SU-DHL-6 (cell line): ENCODE measurements around the gene SCD5.

Experiments used
- H2AFZ ChIP-seq: fragments of 200-600 bp; sonication (generic); 2 replicates; pipeline ENCODE4 v1.6.1; 2014; ENCODE audit warnings: low read depth, mild to moderate bottlenecking, moderate library complexity, mixed read lengths, antibody characterized with exemption, low read length; ENCODE audit not compliant: severe bottlenecking
- H3F3A ChIP-seq: fragments of 200-600 bp; shearing (Covaris generic); 2 replicates; pipeline ENCODE4 v1.6.0; 2016; ENCODE audit warnings: antibody characterized with exemption, mild to moderate bottlenecking; ENCODE audit not compliant: insufficient read depth
- H3K27ac ChIP-seq: fragments of 200-600 bp; sonication (generic); 2 replicates; pipeline ENCODE4 v1.5.1; 2016; ENCODE audit warnings: low read depth, mild to moderate bottlenecking, low read length, moderate library complexity, mixed read lengths
- H3K27me3 ChIP-seq: fragments of 200-600 bp; sonication (generic), shearing (Covaris generic); 2 replicates; pipeline ENCODE4 v1.6.0; 2014; ENCODE audit warnings: mild to moderate bottlenecking, low read length
- H3K36me3 ChIP-seq: fragments of 200-600 bp; sonication (generic); 2 replicates; pipeline ENCODE4 v1.6.1; 2014; ENCODE audit warnings: mild to moderate bottlenecking, low read length, mixed read lengths
- H3K4me2 ChIP-seq: fragments of 300-600, 200-600 bp; shearing (Covaris generic), sonication (generic); 2 replicates; pipeline ENCODE4 v1.6.0; 2014; ENCODE audit warnings: low read length, low read depth, mild to moderate bottlenecking; ENCODE audit not compliant: poor library complexity, severe bottlenecking
- H3K4me3 ChIP-seq: fragments of 200-600 bp; sonication (generic); 2 replicates; pipeline ENCODE4 v1.5.1; 2014; ENCODE audit warnings: antibody characterized with exemption, low read length, mild to moderate bottlenecking, mixed read lengths; ENCODE audit not compliant: insufficient read depth, poor library complexity, severe bottlenecking
- H3K79me2 ChIP-seq: fragments of 200-600 bp; sonication (generic); 2 replicates; pipeline ENCODE4 v1.6.1; 2014; ENCODE audit warnings: mild to moderate bottlenecking, low read length, moderate library complexity; ENCODE audit not compliant: insufficient read depth
- H3K9ac ChIP-seq: fragments of 200-600 bp; sonication (generic); 2 replicates; pipeline ENCODE4 v1.7.0; 2014; ENCODE audit warnings: mild to moderate bottlenecking, low read length
- H3K9me2 ChIP-seq: fragments of 200-600 bp; sonication (generic); replicated peaks from 2 replicates; pipeline ENCODE4 v1.6.1; 2014; ENCODE audit warnings: low read length; ENCODE audit not compliant: insufficient read depth
- H3K9me3 ChIP-seq: fragments of 200-600 bp; sonication (generic); 2 replicates; pipeline ENCODE4 v1.6.1; 2014; ENCODE audit warnings: low read length, mixed read lengths; ENCODE audit not compliant: insufficient read depth
- H4K20me1 ChIP-seq: fragments of 200-600 bp; sonication (generic); 2 replicates; pipeline ENCODE4 v1.6.1; 2014; ENCODE audit warnings: low read depth, mild to moderate bottlenecking, antibody characterized with exemption, low read length, moderate library complexity, mixed read lengths
- CTCF ChIP-seq: fragments of 200-600 bp; sonication (generic); IDR thresholded peaks from one replicate; pipeline ENCODE4 v1.5.1; 2017; ENCODE audit warnings: antibody characterized with exemption, mild to moderate bottlenecking, low read length, moderate library complexity; ENCODE audit not compliant: insufficient read depth, poor library complexity, severe bottlenecking
- EZH2phosphoT487 ChIP-seq: fragments of 200-600 bp; sonication (generic), shearing (Covaris generic); conservative IDR thresholded peaks from 2 replicates; pipeline ENCODE4 v1.6.1; 2018; ENCODE audit warnings: mild to moderate bottlenecking, antibody characterized with exemption, low read length, moderate library complexity, mixed read lengths

Gene SCD5

GRCh38 chr4:82587826-82588540 is 210.6 kb downstream of the SCD5 start:
- Histone ChIP-seq H3K27ac (no peak overlapping the region), H3K27me3 (no peaks in the 10 kb centered on the region), H2AFZ (no peak overlapping the region), H3F3A (no peaks in the 10 kb centered on the region), H3K9ac (no peak overlapping the region), H3K9me2 (no peaks in the 10 kb centered on the region), H3K4me2 (no peak overlapping the region), H3K9me3 (no peaks in the 10 kb centered on the region), H3K36me3 (no peaks in the 10 kb centered on the region), H3K4me3 (no peak overlapping the region), H4K20me1 (no peaks in the 10 kb centered on the region), H3K79me2 (no peaks in the 10 kb centered on the region)
- no peak for TF ChIP-seq CTCF
- TF ChIP-seq EZH2phosphoT487 = no peak

GRCh38 chr4:82585690-82586435 is 212.7 kb downstream of the SCD5 start:
- no peaks in the 10 kb centered on the region for H3K36me3 ChIP-seq
- no peaks in the 10 kb centered on the region for H3F3A ChIP-seq
- TF ChIP-seq EZH2phosphoT487 = no peak
- TF ChIP-seq CTCF = no peak
- no peak overlapping the region for H3K4me2 ChIP-seq
- H3K27me3 ChIP-seq = no peaks in the 10 kb centered on the region
- H3K9me2 ChIP-seq = no peaks in the 10 kb centered on the region
- no peak overlapping the region for H3K9ac ChIP-seq
- no peaks in the 10 kb centered on the region for H3K9me3 ChIP-seq
- no peaks in the 10 kb centered on the region for H3K79me2 ChIP-seq
- H3K27ac ChIP-seq = no peak overlapping the region
- no peak overlapping the region for H2AFZ ChIP-seq
- no peaks in the 10 kb centered on the region for H4K20me1 ChIP-seq
- no peak overlapping the region for H3K4me3 ChIP-seq

GRCh38 chr4:82584931-82585330 is 213.7 kb downstream of the SCD5 start:
- Histone ChIP-seq H3K9me2 (no peaks in the 10 kb centered on the region), H3K27ac (no peak overlapping the region), H4K20me1 (no peaks in the 10 kb centered on the region), H3F3A (no peaks in the 10 kb centered on the region), H3K9ac (no peak overlapping the region), H2AFZ (no peak overlapping the region), H3K4me3 (no peak overlapping the region), H3K27me3 (no peaks in the 10 kb centered on the region), H3K36me3 (no peaks in the 10 kb centered on the region), H3K4me2 (no peak overlapping the region), H3K79me2 (no peaks in the 10 kb centered on the region), H3K9me3 (no peaks in the 10 kb centered on the region)
- TF ChIP-seq CTCF = no peak
- no peak for TF ChIP-seq EZH2phosphoT487
